ENCODE data around the gene GDI2. TPM values are rescaled to one million over a fixed set of nuclear protein-coding genes. Genes with fewer than 3 reads are reported as not detected.

The GDI2 gene
- total RNA-seq, 6 experiments from 2014 or later = 248 to 267 (median 259) TPM

DNA sequence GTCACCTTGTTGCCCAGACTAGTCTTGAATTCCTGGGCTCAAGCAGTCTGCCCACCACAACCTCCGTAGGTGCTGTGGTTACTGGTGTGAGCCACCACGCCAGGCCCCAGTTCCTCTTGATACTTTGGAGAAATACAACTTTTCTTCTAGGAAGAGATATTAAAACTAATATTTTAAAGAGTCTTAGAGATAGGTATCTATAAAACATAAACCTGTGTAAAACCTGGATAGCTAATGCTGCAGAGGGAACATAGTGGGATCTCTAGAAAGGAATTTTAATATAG lies 4.8 kb upstream of the GDI2 start:
- peaks cover 10% of the 10 kb centered on the region; the same call in 1 of the 2 replicates for H3K36me3 Mint-ChIP-seq (ENCODE audit: low read depth)
- H3K27me3 Mint-ChIP-seq (ENCODE audit: insufficient read depth) = no peaks in the 10 kb centered on the region; the same call in 1 of the 2 replicates
- H3K27ac Mint-ChIP-seq = no peak overlapping the region
- H3K4me3 Mint-ChIP-seq = no peak overlapping the region
- DNase-seq = no peak
- TF ChIP-seq, protein P1, sequence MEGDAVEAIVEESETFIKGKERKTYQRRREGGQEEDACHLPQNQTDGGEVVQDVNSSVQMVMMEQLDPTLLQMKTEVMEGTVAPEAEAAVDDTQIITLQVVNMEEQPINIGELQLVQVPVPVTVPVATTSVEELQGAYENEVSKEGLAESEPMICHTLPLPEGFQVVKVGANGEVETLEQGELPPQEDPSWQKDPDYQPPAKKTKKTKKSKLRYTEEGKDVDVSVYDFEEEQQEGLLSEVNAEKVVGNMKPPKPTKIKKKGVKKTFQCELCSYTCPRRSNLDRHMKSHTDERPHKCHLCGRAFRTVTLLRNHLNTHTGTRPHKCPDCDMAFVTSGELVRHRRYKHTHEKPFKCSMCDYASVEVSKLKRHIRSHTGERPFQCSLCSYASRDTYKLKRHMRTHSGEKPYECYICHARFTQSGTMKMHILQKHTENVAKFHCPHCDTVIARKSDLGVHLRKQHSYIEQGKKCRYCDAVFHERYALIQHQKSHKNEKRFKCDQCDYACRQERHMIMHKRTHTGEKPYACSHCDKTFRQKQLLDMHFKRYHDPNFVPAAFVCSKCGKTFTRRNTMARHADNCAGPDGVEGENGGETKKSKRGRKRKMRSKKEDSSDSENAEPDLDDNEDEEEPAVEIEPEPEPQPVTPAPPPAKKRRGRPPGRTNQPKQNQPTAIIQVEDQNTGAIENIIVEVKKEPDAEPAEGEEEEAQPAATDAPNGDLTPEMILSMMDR (IDR thresholded peaks at IDR 0.05) = no peak
- H3K9me3 Mint-ChIP-seq = no peaks in the 10 kb centered on the region
- peaks cover 15% of the 10 kb centered on the region for H3K4me1 Mint-ChIP-seq (ENCODE audit: low read depth)

DNA sequence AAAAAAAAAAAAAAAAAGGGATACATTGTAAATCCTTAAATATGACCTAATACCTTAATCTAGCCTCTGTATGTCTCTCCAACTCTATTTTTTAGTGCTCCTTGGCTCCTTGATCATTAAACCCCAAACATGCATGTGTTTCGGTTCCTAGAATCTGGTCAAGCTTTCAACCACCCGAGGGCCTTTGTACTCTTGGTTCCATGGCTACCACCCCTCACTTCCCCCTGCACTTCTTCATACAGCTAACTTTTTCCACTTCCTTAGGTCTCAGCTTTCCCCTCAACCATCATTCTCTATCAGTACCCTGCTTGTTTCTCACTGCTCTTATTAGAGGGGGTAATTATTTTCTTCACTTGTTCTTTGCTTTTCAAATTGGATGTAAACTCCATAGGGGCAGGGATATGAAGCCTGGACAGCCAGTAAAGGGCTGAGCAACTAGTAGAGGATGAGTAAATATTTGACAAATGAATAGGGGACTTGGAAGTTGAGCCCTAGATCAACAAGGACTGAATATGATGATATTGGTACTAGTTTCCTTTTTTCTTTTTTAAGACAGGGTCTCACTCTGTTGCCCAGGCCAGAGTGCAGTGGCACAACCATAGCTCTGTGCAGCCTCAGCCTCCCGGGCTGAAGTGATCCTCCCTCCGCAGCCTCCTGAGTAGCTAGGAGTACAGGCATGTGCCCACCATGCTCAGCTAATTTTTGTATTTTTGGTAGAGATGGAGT lies 4.3 kb upstream of the GDI2 start:
- H3K4me3 Mint-ChIP-seq = no peak overlapping the region
- H3K27me3 Mint-ChIP-seq (ENCODE audit: insufficient read depth) = no peaks in the 10 kb centered on the region; the same call in 1 of the 2 replicates
- DNase-seq = no peak
- no peaks in the 10 kb centered on the region for H3K9me3 Mint-ChIP-seq
- peaks cover 10% of the 10 kb centered on the region; the same call in 1 of the 2 replicates for H3K36me3 Mint-ChIP-seq (ENCODE audit: low read depth)
- no peak overlapping the region for H3K27ac Mint-ChIP-seq
- TF ChIP-seq, protein P1 (IDR thresholded peaks at IDR 0.05) = no peak
- peaks cover 15% of the 10 kb centered on the region for H3K4me1 Mint-ChIP-seq (ENCODE audit: low read depth)

DNA sequence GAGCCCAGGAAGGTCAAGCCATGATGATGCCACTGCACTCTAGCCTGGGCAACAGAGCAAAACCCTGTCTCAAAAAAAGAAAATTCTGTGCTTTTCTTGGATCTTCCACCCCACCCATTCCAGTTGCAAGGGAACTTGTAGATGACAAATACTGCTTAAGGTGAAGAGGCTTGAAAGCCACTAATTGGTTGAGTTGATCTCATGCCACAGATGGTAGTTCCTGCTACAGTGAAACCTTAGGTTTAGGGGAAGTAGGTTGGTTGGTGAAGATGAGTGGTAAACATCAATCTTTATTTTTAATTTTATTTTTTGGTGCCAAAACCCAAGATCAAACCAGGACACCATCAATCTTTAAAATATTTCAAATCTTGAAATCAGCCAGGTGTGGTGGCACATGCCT lies 2.9 kb upstream of the GDI2 start:
- TF ChIP-seq, protein P1 (IDR thresholded peaks at IDR 0.05) = no peak
- peaks cover 23% of the 10 kb centered on the region for H3K36me3 Mint-ChIP-seq (ENCODE audit: low read depth)
- no peaks in the 10 kb centered on the region for H3K9me3 Mint-ChIP-seq
- no peak for DNase-seq
- no peak overlapping the region for H3K27ac Mint-ChIP-seq
- H3K4me1 Mint-ChIP-seq (ENCODE audit: low read depth) = peaks cover 19% of the 10 kb centered on the region
- no peaks in the 10 kb centered on the region; the same call in 1 of the 2 replicates for H3K27me3 Mint-ChIP-seq (ENCODE audit: insufficient read depth)
- H3K4me3 Mint-ChIP-seq = no peak overlapping the region

DNA sequence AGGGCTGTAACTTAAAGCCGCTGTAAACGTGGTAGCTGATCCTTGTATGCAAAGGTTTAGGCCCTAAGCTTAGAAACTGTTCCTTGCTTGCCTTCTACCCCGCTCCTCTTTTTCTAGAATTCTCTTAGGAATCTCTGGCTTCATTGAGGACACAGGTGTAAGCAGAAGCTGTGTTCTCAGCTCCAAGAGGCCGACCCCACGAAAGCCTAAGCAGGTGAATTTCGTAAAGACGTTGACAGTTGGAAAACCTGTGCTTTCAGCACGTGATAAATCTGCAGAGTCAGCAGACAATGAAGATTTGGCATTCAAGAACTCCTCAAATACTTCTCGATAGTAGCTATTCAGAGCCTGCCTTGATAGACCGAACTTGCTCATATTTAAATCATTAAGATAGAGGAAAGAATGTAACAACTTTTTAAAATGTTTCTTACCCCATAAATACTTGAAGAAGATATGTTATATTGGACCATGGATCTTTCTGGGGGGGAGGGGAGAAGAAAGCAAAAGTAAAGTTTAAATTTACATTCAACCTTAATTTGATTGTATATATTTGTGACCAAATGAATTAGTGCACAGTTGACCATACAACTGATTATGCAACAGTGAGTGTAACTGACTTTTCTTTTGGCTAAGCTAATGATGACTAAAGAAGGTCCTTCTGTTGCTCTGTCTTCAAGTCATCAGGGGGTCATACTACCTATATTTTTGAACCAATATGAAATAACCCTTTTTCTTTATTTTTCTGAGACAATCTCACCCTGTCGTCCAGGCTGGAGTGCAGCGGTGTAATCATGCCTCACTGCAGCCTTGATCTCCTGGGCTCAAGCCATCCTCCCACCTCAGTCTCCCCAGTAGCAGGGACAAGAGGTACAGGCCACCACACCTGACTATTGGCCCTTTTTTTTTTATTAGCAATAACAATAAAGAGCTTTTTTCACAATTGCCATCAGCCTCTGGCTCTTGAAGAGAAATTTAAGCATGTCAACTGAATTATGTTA lies 1.2 kb upstream of the GDI2 start:
- TF ChIP-seq, protein P1 (IDR thresholded peaks at IDR 0.05) = no peak
- Mint-ChIP-seq H3K9me3 (no peaks in the 10 kb centered on the region), H3K27ac (peak overlapping the region; percentile 93), H3K4me3 (peak overlapping the region; percentile 92), H3K4me1 (ENCODE audit: low read depth) (peaks cover 33% of the 10 kb centered on the region), H3K36me3 (ENCODE audit: low read depth) (peaks cover 23% of the 10 kb centered on the region), H3K27me3 (ENCODE audit: insufficient read depth) (no peaks in the 10 kb centered on the region; the same call in 1 of the 2 replicates)
- no peak for DNase-seq

DNA sequence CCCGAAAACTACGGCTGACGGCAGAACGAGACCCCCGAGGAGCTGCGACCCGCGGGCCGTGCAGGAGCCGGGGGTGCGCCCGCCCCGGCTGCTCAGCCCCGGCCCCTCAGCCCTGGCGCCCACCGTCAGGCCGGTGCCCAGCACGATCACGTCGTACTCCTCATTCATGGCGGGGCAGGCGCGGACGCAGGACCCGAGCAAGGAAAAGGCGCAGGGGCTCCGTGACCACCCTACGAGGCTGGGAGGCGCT lies 218 bp downstream of the GDI2 start:
- DNase-seq = no peak
- Mint-ChIP-seq H3K4me3 (peak overlapping the region; percentile 92), H3K4me1 (ENCODE audit: low read depth) (peaks cover 40% of the 10 kb centered on the region), H3K27ac (peak overlapping the region; percentile 93), H3K36me3 (ENCODE audit: low read depth) (peaks cover 23% of the 10 kb centered on the region), H3K27me3 (ENCODE audit: insufficient read depth) (no peaks in the 10 kb centered on the region; the same call in 1 of the 2 replicates), H3K9me3 (no peaks in the 10 kb centered on the region)
- TF ChIP-seq, protein P1 (IDR thresholded peaks at IDR 0.05) = no peak
